Activated CD4-positive, alpha-beta T cell treated with anti-CD3 and anti-CD28 coated beads, Interleukin-2, Interleukin-4, amounts not matched to agents 100 ng/mL and 50 ng/mL, durations not matched to agents 16 hours and 8 hours (primary cell): ENCODE data around the gene IGSF23.
A peak's percentile ranks its signal among the peaks of the same experiment; 100 is the strongest.

Experiments
- DNase-seq: peaks from one replicate; pipeline ENCODE4 v3.0.0-alpha.2; 2020; ENCODE audit warnings: low spot score

The IGSF23 gene

DNA sequence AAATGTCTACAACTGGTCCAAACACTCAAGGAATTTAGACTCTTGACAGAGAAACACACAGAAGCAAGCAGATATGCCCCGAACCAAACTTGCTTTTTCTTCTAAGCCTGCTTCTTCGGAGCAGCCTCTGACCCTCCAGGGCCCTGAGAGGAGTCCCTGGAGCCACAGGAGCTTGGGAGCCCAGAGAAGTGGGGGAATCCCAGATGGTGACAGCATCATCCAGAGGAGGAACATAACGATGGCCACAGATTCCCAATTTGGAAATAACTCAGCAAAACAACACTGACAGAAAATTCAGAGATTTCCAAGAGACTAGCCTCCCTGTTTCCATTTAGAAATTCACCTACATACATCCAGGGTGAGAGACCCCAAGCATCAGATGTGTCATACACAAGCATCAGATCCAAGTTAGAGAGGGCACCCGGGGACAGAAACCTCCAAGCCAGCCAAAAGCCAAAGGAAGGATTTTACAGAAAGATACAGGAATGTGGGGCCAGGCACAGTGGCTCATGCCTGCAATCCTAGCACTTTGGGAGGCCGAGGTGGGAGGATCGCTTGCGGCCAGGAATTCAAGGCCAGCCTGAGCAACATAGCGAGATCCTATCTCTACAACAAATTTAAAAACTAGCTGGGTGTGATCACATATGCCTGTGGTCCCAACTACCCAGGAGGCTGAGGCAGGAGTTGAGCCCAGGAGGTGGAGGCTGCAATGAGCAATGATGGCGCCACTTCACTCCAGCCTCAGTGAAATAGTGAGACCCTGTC, 28.3 kb downstream of the IGSF23 start:
- DNase-seq, result no peak

DNA sequence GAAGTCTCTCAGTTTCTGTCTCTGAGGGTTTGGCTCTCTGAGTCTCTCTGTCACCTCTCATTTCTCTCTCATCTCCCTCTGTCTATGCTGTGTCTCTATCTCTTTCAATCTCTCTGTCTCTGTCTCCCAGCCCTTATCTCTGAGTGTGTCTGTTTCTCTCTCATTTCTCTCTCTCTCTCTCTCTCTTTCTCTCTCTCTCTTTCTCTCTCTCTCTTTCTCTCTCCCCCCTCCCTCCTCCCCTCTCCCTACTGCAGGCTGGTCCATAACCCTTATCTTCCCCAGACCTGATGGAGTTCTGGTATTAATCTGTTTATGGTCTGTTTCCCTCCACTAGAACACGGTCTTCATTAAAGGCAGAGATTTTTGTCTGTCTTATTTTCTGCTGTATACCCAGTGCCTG, 29.0 kb downstream of the IGSF23 start:
- no peak for DNase-seq

DNA sequence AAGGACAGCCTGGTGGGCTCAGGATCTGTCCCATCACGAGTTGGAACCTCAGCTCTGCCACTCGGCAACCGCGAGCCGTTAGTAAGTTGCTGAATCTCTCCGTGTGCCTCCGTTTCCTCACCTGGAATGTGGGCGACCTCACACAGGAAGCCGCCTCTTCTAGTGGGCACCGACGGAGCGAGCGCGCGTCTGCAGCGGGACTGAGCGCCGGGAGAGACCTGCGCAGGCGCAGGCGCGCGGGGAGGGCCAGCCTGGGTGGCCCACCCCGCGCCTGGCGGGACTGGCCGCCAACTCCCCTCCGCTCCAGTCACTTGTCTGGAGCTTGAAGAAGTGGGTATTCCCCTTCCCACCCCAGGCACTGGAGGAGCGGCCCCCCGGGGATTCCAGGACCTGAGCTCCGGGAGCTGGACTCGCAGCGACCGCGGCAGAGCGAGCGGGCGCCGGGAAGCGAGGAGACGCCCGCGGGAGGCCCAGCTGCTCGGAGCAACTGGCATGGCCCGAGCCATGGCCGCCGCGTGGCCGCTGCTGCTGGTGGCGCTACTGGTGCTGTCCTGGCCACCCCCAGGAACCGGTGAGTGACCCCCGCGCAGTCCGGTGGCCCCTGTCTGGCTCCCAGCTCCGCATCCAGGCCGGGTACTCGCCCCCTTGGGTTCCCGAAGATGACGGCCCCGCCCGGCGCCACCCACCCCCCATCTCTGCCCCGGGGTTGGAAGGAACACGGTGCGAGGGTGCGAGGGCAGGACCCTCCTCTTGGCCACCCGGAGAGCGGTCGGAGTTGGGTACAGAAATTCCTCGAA, 30.4 kb downstream of the IGSF23 start, which contains the start of gene PVR:
TSS of gene PVR (plus strand) at position 306 of the 797 bp plus-strand sequence. CDS start at position 493, 187 bp downstream.
- peak; percentile 41 for DNase-seq

DNA sequence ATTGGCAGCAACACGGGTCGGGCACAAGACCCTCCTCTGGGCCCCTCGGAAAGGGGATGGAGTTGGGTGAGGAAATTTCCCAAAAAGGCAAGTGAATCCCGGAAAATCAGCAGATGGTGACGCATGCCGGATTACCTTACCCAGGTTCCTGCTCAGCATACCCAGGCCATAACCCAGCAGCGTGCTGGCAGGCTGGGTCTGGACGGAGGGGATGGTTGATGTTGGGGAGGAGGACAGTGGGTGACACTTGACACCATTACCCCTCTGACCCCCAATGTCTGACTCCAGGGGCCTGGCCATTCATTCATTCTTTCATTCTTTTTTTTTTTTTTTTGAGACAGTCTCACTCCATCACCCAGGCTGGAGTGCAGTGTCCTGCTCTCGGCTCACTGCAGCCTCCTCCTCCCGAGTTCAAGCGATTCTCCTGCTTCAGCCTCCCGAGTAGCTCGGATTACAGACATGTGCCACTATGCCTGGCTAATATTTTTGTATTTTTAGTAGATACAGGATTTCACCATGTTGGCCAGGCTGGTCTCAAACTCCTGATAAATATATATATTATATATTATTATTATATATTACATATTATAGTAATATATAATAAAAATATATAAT, 31.1 kb downstream of the IGSF23 start:
- DNase-seq, result no peak

DNA sequence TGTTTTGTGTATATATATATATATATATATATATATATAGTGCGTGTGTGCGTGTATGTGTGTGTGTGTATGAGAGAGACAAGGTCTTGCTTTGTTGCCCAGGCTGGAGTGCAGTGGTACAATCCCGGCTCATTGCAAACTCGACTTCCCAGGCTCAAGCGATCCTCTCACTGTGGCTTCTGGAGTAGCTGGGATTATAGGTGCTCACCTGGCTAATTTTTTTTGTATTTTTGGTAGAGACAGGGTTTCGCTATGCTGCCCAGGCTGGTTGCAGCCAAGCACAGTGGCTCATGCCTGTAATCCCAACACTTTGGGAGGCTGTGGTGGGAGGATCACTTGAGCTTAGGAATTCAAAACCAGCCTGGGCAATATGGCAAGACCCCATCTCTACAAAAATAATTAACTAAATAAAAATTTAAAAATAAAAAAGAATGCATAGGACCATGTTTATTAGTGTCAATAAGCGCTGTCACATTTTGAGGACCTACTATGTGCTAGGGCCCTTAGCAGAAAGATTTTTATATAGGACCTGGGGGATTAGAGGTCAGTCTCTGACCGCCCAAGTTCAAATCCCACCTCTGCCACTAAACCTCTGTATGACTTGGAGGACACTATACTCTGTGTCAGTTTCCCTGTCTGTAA, 32.2 kb downstream of the IGSF23 start:
- DNase-seq, result no peak

DNA sequence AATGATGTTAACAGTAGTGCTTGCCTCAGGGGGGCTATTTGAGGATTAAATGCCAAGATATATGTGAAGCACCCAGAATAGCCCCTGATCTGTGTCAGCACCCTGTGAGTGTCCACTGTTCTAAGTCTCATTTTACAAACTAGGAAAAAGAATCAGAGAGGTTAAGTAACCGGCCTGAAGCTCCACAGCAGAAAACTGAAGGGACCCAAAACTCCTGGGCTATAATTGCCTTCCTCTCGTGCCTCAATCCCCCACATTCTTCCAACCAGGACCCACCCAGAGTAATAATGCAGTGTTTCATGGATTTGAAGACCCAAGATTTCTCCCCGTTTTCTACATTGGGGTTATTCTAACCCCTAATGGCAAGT, 32.7 kb downstream of the IGSF23 start:
- DNase-seq, result no peak

DNA sequence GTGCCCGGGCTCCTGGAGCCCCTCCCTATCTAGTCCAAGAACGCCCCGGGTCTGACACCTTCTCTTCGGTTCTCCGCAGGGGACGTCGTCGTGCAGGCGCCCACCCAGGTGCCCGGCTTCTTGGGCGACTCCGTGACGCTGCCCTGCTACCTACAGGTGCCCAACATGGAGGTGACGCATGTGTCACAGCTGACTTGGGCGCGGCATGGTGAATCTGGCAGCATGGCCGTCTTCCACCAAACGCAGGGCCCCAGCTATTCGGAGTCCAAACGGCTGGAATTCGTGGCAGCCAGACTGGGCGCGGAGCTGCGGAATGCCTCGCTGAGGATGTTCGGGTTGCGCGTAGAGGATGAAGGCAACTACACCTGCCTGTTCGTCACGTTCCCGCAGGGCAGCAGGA, 33.8 kb downstream of the IGSF23 start:
- no peak for DNase-seq

DNA sequence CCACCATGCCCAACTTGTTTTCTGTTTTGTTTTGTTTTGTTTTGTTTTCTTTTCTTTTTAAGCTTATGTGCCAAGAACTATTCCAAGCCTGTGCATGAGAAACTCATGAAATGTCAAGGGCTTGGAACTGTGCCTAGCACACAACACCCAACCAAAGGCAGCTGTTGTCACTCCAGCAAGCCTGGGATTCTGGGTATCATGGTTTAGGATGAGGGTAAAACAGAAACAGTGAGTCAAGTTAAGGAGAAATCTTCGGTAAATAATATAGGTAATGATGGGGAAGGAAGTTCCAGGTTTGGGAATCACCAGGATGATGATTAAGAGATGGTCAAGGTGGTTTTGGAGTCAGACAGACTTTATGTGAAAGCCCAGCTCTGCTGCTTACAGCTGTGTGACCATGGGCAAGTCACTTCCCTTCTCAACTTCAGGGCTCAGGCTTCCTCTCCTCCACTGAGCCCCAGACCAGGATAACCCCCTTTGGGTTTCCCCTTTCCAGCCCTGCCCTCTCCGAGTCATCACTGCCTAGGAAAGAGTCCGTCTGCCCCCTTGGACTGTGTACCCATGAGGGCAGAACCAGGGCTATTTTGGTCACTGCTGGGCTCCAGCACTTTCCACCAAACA, 35.4 kb downstream of the IGSF23 start:
- DNase-seq, result no peak

DNA sequence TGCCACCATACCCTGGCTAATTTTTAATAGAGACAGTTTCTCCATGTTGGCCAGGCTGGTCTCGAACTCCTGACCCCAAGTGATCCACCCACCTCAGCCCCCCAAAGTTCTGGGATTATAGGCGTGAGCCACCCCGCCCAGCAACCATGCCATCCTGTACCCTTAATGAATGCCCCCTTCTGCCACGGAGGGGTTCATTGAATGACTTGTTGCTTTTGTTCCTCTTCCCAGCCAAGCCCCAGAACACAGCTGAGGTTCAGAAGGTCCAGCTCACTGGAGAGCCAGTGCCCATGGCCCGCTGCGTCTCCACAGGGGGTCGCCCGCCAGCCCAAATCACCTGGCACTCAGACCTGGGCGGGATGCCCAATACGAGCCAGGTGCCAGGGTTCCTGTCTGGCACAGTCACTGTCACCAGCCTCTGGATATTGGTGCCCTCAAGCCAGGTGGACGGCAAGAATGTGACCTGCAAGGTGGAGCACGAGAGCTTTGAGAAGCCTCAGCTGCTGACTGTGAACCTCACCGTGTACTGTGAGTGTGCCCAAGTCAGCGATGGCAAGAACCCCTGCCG, 36.3 kb downstream of the IGSF23 start:
- DNase-seq, result no peak

DNA sequence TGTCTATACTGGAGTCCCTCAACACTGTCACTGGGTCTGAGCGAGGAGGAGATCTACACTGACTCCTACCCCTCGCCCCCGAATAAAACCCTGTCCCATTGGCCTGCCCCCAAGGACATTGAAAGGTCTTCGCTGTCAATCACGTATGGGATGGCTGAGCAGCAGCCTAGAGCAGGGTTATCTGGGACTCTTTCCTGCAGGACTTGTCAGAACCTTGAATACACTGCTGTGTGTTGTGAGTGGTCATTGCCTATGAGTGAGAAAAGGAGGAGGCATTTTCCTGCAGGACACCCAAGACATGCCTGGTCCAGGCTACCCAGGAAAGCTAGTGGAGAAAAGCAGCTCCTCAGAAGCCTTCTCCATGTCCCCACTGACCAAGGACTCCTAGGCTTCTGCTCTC, 40.0 kb downstream of the IGSF23 start:
- DNase-seq, result no peak

DNA sequence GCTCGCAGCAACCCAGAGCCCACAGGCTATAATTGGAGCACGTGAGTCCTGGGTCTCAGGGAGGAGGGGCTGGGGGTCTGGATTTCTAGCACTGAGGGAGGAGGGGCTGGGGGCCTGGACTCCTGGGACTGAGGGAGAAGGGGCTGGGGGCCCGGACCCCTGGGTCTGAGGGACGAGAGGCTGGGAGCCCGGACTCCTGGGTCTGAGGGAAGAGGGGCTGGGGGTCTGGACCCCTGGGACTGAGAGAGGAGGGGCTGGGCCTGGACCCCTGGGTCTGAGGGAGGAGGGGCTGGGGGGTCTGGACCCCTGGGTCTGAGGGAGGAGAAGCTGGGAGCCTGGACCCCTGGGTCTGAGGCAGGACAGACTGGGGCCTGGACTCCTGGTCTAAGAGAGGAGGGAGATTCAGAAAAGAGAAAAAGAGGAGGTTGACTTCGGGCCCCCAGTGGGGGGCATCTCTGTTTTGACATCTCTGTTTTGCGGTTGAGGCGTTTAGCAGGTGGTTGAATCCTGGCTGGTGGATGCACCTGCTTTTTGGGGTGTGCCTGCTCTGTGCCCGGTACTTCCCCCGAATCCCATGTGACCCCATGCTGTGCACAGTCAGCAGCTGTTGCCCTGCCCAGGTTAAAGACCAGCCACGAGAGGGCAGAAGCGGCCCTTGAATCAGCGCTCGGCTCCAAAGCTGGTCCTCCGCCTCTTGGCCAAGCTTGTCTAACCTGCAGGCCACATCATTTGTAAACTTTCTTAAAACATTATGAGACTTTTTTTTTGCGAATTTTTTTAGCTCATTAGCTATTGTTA, 40.8 kb downstream of the IGSF23 start:
- DNase-seq, result peak; percentile 77

DNA sequence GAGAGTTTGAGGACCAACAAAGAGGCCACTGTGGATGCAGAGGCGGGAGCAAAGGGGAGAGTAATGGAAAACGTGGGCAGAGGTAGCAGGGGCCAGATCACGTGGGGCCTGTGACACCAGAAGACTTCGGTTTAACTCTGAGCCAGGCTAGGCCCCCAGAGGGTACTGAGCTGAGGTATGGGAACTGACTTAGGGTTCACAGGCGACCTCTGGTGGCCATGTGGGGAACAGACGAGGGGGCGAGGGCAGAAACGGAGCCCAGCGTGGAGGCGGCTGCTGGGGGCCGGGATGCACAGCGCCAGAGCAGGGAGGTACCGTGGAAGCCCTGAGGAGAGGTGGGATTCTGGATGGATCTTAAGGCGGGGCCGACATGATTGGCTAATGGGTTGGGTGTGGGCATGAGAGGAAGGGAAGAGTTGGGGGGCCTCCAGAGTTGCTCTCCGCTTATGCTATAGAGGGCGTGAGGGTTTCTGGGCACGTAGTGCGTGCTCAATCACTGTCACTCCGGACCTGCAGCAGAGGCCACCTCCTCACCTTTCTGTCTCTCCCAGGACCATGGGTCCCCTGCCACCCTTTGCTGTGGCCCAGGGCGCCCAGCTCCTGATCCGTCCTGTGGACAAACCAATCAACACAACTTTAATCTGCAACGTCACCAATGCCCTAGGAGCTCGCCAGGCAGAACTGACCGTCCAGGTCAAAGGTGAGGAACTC, 44.0 kb downstream of the IGSF23 start:
- DNase-seq, result peak; percentile 70

DNA sequence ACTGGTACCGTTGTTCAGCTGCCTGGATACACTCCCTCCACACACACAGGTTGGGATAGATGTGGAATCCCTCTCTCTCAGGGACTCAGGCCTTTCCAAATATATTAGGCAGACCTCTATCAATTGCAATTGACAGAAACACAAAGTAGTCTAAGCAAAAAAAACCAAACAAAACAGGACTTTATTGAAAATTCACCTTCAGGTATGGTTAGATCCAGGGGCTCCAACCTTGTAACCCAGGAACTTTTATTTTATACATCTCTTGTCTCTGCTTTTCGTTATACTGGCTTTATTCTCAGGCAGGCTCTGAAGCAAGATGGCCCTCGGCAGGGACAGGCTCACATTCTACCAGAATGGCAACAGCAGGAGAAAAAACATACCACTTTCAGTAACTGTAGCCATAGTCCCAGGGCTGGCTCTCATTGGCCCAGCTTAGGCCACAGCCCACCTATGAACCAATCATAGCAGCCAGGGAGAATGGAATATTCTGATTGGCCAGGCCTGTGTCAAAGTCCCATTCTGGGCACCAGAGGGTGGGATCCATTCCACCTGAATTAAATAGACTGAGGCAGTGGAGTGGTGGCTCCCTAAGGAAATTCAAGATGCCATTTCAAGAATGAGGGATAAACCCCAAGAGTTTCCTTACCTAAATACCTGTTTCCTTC, 44.8 kb downstream of the IGSF23 start:
- DNase-seq, result no peak

DNA sequence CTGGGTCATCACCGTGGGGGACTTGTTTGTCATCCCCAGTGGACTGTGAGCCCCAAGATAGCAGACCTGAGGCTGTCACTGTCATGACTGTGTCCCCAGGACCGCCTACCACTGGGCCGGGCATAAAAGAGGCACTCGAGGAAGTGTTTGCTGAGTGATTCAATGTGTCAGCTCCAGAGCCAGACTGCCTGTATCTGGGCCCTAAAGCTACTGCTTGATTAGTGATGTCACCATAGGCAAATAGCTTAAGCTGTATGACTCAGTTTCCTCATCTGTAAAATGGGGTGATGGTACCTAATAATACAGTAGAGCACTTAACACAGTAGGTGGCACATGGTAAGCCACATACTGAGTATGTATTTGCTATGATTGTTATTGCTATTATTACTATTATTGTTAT, 46.7 kb downstream of the IGSF23 start:
- no peak for DNase-seq

DNA sequence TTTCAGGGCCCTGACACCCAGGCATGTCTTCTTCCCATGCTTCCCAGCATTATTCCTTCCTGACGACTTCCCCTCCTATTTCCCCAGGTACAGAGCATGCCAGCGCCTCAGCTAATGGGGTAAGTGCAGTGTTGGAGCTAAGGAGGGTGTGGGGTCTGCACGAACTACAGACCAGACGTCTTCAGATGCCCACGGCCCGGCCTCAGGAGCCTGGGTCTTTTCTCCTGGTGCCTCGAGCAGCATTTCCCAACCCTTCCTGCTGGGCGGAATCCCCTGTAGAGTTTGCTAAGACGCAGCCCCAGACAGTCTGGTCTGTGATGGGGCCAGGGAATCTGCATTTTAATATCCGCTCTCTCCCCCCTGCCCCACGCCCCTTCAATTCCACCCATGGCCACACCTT, 47.8 kb downstream of the IGSF23 start:
- no peak for DNase-seq

DNA sequence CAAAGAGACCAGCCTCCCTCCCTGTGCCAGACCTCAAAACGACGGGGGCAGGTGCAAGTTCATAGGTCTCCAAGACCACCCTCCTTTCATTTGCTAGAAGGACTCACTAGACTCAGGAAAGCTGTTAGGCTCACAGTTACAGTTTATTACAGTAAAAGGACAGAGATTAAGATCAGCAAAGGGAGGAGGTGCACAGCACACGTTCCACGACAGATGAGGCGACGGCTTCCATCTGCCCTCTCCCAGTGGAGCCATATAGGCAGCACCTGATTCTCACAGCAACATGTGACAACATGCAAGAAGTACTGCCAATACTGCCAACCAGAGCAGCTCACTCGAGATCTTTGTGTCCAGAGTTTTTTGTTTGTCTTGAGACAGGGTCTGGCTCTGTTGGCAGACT, 48.5 kb downstream of the IGSF23 start:
- no peak for DNase-seq

DNA sequence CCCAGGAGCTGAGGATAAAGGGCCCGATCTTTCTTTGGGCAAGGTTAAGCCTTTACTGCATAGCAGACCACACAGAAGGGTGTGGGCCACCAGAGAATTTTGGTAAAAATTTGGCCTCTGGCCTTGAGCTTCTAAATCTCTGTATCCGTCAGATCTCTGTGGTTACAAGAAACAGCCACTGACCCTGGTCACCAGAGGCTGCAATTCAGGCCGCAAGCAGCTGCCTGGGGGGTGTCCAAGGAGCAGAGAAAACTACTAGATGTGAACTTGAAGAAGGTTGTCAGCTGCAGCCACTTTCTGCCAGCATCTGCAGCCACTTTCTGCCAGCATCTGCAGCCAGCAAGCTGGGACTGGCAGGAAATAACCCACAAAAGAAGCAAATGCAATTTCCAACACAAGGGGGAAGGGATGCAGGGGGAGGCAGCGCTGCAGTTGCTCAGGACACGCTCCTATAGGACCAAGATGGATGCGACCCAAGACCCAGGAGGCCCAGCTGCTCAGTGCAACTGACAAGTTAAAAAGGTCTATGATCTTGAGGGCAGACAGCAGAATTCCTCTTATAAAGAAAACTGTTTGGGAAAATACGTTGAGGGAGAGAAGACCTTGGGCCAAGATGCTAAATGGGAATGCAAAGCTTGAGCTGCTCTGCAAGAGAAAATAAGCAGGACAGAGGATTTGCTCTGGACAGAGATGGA, 49.5 kb downstream of the IGSF23 start:
- no peak for DNase-seq

DNA sequence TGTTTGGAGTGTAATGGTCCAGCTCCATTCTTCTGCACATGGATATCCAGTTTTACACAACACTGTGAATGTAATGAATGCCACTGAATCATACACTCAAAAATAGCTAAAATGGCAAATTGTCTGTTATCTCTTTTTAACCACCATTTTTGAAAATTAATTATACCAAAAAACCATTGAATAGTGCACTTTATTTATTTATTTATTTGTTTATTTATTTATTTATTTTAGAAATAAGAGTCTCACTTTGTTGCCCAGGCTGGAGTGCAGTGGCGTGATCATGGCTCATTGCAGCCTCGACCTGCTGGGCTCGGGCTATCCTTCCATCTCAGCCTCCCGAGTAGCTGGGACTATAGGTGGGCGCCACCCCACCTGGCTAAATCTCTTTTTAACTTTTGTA, 50.6 kb downstream of the IGSF23 start:
- no peak for DNase-seq

DNA sequence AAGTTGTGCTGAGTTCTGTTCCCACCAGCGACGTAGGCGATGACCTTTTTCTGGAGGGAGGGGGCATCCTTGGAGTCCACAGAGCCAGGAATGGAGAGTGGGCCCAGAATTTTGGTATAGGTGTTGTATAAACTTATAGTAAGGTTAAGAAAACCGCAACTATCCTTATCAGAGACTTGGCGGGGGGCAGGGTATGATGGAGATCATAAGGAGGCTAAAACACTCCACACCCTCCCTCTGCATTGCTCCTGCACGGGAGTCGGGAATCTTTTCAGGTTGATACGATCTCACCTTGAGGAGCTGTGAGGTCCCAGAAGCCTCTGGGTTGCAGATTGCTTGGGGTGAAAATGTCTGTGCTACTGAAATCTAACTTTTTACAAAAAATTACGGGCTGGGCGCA, 51.6 kb downstream of the IGSF23 start:
- DNase-seq, result no peak
